NT2/D1 (cell line): ENCODE results near the gene ZNF184.

Experiments used
- YY1 ChIP-seq: IDR thresholded peaks from 2 replicates; pipeline ENCODE4 v1.6.1; 2011; ENCODE audit not compliant: insufficient read length, insufficient read depth
- ZNF274 ChIP-seq: IDR thresholded peaks from 2 replicates; pipeline ENCODE4 v1.6.1; 2011; ENCODE audit warnings: mild to moderate bottlenecking, low read depth, low read length

DNA sequence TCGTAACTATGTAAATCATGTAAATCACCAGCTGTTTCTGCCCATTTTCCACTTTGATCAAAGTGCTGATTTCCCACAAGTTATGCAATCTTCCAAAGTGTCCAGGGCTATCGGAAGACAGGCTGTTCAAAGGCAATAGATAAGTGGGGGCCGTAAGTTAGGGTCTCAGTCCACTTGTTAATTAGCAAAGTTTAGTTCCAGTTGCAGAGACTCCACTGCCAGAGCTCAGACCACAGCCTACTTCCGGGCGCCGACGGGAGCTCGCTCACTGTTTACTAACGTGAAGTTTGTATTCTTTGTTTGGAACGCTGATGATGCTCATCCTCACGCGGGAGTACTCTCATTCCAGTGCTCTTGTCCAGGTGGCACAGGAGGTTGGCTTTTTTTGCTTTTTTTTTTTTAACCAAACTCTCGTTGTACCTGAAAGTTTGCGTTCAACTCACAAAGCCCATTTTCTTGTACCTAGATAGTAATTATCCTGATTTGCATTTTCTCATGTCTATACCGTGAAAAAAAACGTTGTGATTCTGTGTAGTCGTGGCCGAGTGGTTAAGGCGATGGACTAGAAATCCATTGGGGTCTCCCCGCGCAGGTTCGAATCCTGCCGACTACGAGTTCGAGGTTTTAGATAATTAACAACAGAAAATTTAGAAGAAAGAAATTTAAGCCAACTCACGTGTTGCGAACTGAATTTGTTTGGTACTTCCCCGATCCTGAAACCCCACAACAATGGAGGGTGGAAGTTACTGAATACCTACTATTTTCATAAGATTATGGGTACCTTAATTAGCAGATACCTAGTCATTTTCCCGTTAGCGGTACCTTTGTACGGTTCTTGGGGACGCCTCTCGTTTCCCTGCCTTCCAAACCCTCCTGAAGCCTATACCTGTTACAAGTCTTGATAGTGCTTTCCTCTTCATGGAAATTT is 29.9 kb upstream of the ZNF184 start:
- no peak for TF ChIP-seq ZNF274
- TF ChIP-seq YY1: no peak
